Measurements from ENCODE around the gene ABCC3.

GRCh38 chr17:50604513-50604912 lies 30.2 kb upstream of the ABCC3 start:
- TF ChIP-seq CTCF (conservative IDR thresholded peaks at IDR 0.05 in 1 of 2, IDR thresholded peaks at IDR 0.05 in 1 of 2; ENCODE audit: low read depth in 1 of 2, low read length in 2 of 2) (no peak), EZH2 (IDR thresholded peaks at IDR 0.05; ENCODE audit: low read length, missing control alignments) (no peak)
